ENCODE results near the gene HEPN1. TPM values are rescaled to one million over a fixed set of nuclear protein-coding genes. Genes with fewer than 3 reads are reported as not detected.
A peak's percentile ranks its signal among the peaks of the same experiment; 100 is the strongest.

Gene HEPN1
- total and polyA plus RNA-seq, 8 donors: 0.11 TPM; not detected in 7

GRCh38 chr11:124899383-124900145 lies 19.5 kb upstream of the HEPN1 start:
- intact Hi-C loops (cut with DNase I): no loop called here
- H3K4me1 ChIP-seq: no peaks in the 10 kb centered on the region

GRCh38 chr11:124900464-124900863 lies 18.6 kb upstream of the HEPN1 start:
- FAIRE-seq (no peak), ATAC-seq (peak in 2 of 4 donors; percentile 21 to 36), DNase-seq (no peak)
- H3K27me3 ChIP-seq: no peaks in the 10 kb centered on the region
- H3K4me3 ChIP-seq: no peak overlapping the region
- H3K4me1 ChIP-seq: no peaks in the 10 kb centered on the region
- H3K27ac ChIP-seq: no peak overlapping the region
- TF ChIP-seq CTCF (IDR thresholded peaks at IDR 0.05): no peak
- no peaks in the 10 kb centered on the region for H3K9me3 ChIP-seq
- WGBS, 2 donors: 60 to 62% methylated on average over 5 of the region's 5 CpGs
- intact Hi-C loops (cut with DNase I): no loop called here
- H3K36me3 ChIP-seq: no peaks in the 10 kb centered on the region

More at GRCh38 chr11:124899383-124900145, 19.5 kb upstream of the HEPN1 start:
- Histone ChIP-seq H3K27me3 (no peaks in the 10 kb centered on the region), H3K27ac (no peak overlapping the region), H3K9me3 (no peaks in the 10 kb centered on the region), H3K36me3 (no peaks in the 10 kb centered on the region), H3K4me3 (no peak overlapping the region)
- FAIRE-seq (no peak), DNase-seq (no peak), ATAC-seq (no peak)
- no peak for TF ChIP-seq CTCF (IDR thresholded peaks at IDR 0.05)
- 44 to 45% methylated on average over 6 of the region's 6 CpGs for WGBS, 2 donors

GRCh38 chr11:124902616-124903015 lies 16.4 kb upstream of the HEPN1 start:
- no peak for DNase-seq
- no peaks in the 10 kb centered on the region for H3K27me3 ChIP-seq
- no peaks in the 10 kb centered on the region for H3K36me3 ChIP-seq
- H3K4me1 ChIP-seq: no peaks in the 10 kb centered on the region
- no peak overlapping the region for H3K27ac ChIP-seq
- no peak for TF ChIP-seq CTCF (IDR thresholded peaks at IDR 0.05)
- no peak for ATAC-seq
- H3K9me3 ChIP-seq: no peaks in the 10 kb centered on the region
- 92 to 100% methylated on average over 1 of the region's 1 CpG for whole genome bisulfite sequencing, 2 donors
- no peak for FAIRE-seq
- intact Hi-C loops (cut with DNase I): no loop called here
- H3K4me3 ChIP-seq: no peak overlapping the region

GRCh38 chr11:124915541-124916369 lies 3.3 kb upstream of the HEPN1 start:
- no peak for TF ChIP-seq CTCF (IDR thresholded peaks at IDR 0.05)
- intact Hi-C loops (cut with DNase I): no loop called here
- H3K4me1 ChIP-seq: no peaks in the 10 kb centered on the region
- no peaks in the 10 kb centered on the region for H3K9me3 ChIP-seq
- FAIRE-seq: no peak
- H3K27ac ChIP-seq: no peak overlapping the region
- H3K4me3 ChIP-seq: no peak overlapping the region
- no peaks in the 10 kb centered on the region for H3K27me3 ChIP-seq
- no peaks in the 10 kb centered on the region for H3K36me3 ChIP-seq
- WGBS, 2 donors: 72 to 78% methylated on average over 3 of the region's 3 CpGs
- no peak for DNase-seq
- ATAC-seq: no peak

- H3K9me3 ChIP-seq: no peaks in the 10 kb centered on the region
- FAIRE-seq: no peak
- no peak overlapping the region for H3K27ac ChIP-seq
- no peak for ATAC-seq
- H3K4me1 ChIP-seq: no peaks in the 10 kb centered on the region
- peaks cover 0 to 3% (median 0%) of the 10 kb centered on the region in 4 donors for H3K27me3 ChIP-seq
- H3K4me3 ChIP-seq: no peak overlapping the region
- intact Hi-C loops (cut with DNase I): no loop called here
- DNase-seq: no peak
- TF ChIP-seq CTCF (IDR thresholded peaks at IDR 0.05): no peak
- H3K36me3 ChIP-seq: no peaks in the 10 kb centered on the region
Measured at GRCh38 chr11:124916370-124916710, 2.7 kb upstream of the HEPN1 start.

Measured in pancreas (tissue), 10 donors.